GM13977 (cell line): ENCODE measurements around the gene PIK3R6.

ENCODE experiments used
- DNase-seq: peaks from one replicate; pipeline ENCODE4 v3.0.0; 2012; ENCODE audit warnings: low spot score
- CTCF ChIP-seq: IDR thresholded peaks from 2 replicates; pipeline ENCODE4 v1.5.1; 2012; ENCODE audit warnings: mild to moderate bottlenecking, control low read depth; ENCODE audit not compliant: insufficient read depth; ENCODE audit errors: extremely low read depth, missing control alignments
- in situ Hi-C: fragments of 300-500 bp; cut with MboI; formaldehyde crosslinking; loops from one replicate; pipeline ENCODE4 v1.12.0; 2022; ENCODE audit warnings: low sequenced_read_pairs, low pct_unique_long_range_greater_than_20kb, mixed read lengths, inconsistent platforms; ENCODE audit not compliant: unreplicated experiment

The PIK3R6 gene

GRCh38 chr17:8894673-8895578, 27.5 kb upstream of the PIK3R6 start:
- in situ Hi-C loops, result no loop called here
- DNase-seq, result peak; percentile 81
- peak; percentile 76 for TF ChIP-seq CTCF

GRCh38 chr17:8894202-8894671, 26.8 kb upstream of the PIK3R6 start:
- in situ Hi-C loops, result no loop called here
- no peak for DNase-seq
- TF ChIP-seq CTCF, result no peak

GRCh38 chr17:8893621-8894201, 26.2 kb upstream of the PIK3R6 start:
- TF ChIP-seq CTCF, result no peak
- DNase-seq, result no peak
- in situ Hi-C loops, result no loop called here

GRCh38 chr17:8893059-8893458, 25.6 kb upstream of the PIK3R6 start:
- no peak for DNase-seq
- no peak for TF ChIP-seq CTCF
- in situ Hi-C loops, result no loop called here

- in situ Hi-C loops, result no loop called here
- peak; percentile 74 for DNase-seq
- no peak for TF ChIP-seq CTCF
Observed at GRCh38 chr17:8892338-8892690, 24.8 kb upstream of the PIK3R6 start.

GRCh38 chr17:8890671-8891070, 23.2 kb upstream of the PIK3R6 start:
- in situ Hi-C loops, result no loop called here
- TF ChIP-seq CTCF, result no peak
- no peak for DNase-seq
